Measurements from ENCODE around the gene ASB14. TPM values are rescaled to one million over a fixed set of nuclear protein-coding genes. Genes with fewer than 3 reads are reported as not detected.

ASB14 gene
- total RNA-seq, 2 donors from 2014 or later, result not detected

GRCh38 chr3:57287205-57287604, 5.3 kb downstream of the ASB14 start:
- ATAC-seq (no peak), DNase-seq (no peak)
- Mint-ChIP-seq H3K4me3 (no peak overlapping the region), H3K36me3 (ENCODE audit: low read depth) (no peaks in the 10 kb centered on the region), H3K27ac (no peak overlapping the region), H3K4me1 (no peaks in the 10 kb centered on the region), H3K27me3 (peaks cover 14% of the 10 kb centered on the region)
- H3K9me3 ChIP-seq (ENCODE audit: control insufficient read depth, low read length, poor library complexity, severe bottlenecking), result no peaks in the 10 kb centered on the region

- ATAC-seq (no peak), DNase-seq (no peak)
- no peaks in the 10 kb centered on the region for H3K9me3 ChIP-seq (ENCODE audit: control insufficient read depth, low read length, poor library complexity, severe bottlenecking)
- Mint-ChIP-seq H3K27me3 (no peaks in the 10 kb centered on the region), H3K36me3 (ENCODE audit: low read depth) (no peaks in the 10 kb centered on the region), H3K4me3 (no peak overlapping the region), H3K4me1 (no peaks in the 10 kb centered on the region), H3K27ac (no peak overlapping the region)
Observed at GRCh38 chr3:57283334-57283733, 9.2 kb downstream of the ASB14 start.

GRCh38 chr3:57281715-57282114, 10.8 kb downstream of the ASB14 start:
- H3K4me3 Mint-ChIP-seq, result no peak overlapping the region
- no peaks in the 10 kb centered on the region for H3K27me3 Mint-ChIP-seq
- DNase-seq, result no peak
- ATAC-seq, result no peak
- H3K27ac Mint-ChIP-seq, result no peak overlapping the region
- no peaks in the 10 kb centered on the region for H3K4me1 Mint-ChIP-seq
- H3K36me3 Mint-ChIP-seq (ENCODE audit: low read depth), result no peaks in the 10 kb centered on the region
- no peaks in the 10 kb centered on the region for H3K9me3 ChIP-seq (ENCODE audit: control insufficient read depth, low read length, poor library complexity, severe bottlenecking)

- Mint-ChIP-seq H3K27ac (no peak overlapping the region), H3K36me3 (ENCODE audit: low read depth) (no peaks in the 10 kb centered on the region), H3K27me3 (no peaks in the 10 kb centered on the region), H3K4me3 (no peak overlapping the region), H3K4me1 (no peaks in the 10 kb centered on the region)
- H3K9me3 ChIP-seq (ENCODE audit: control insufficient read depth, low read length, poor library complexity, severe bottlenecking), result no peaks in the 10 kb centered on the region
- ATAC-seq (no peak), DNase-seq (no peak)
Observed at GRCh38 chr3:57279685-57280084, 12.8 kb downstream of the ASB14 start.

- DNase-seq (no peak), ATAC-seq (no peak)
- H3K4me1 Mint-ChIP-seq, result no peaks in the 10 kb centered on the region
- no peak overlapping the region for H3K4me3 Mint-ChIP-seq
- no peak overlapping the region for H3K27ac Mint-ChIP-seq
- H3K36me3 Mint-ChIP-seq (ENCODE audit: low read depth), result no peaks in the 10 kb centered on the region
- no peaks in the 10 kb centered on the region for H3K9me3 ChIP-seq (ENCODE audit: control insufficient read depth, low read length, poor library complexity, severe bottlenecking)
- H3K27me3 Mint-ChIP-seq, result no peaks in the 10 kb centered on the region
Observed at GRCh38 chr3:57278237-57278636, 14.2 kb downstream of the ASB14 start.

- DNase-seq (no peak), ATAC-seq (no peak)
- no peaks in the 10 kb centered on the region for H3K9me3 ChIP-seq (ENCODE audit: control insufficient read depth, low read length, poor library complexity, severe bottlenecking)
- peaks cover 3% of the 10 kb centered on the region for H3K36me3 Mint-ChIP-seq (ENCODE audit: low read depth)
- no peak overlapping the region for H3K4me3 Mint-ChIP-seq
- H3K27ac Mint-ChIP-seq, result no peak overlapping the region
- H3K27me3 Mint-ChIP-seq, result no peaks in the 10 kb centered on the region
- H3K4me1 Mint-ChIP-seq, result no peaks in the 10 kb centered on the region
Observed at GRCh38 chr3:57275393-57275792, 17.1 kb downstream of the ASB14 start.

- Mint-ChIP-seq H3K4me1 (no peaks in the 10 kb centered on the region), H3K27me3 (no peaks in the 10 kb centered on the region), H3K36me3 (ENCODE audit: low read depth) (peaks cover 3% of the 10 kb centered on the region), H3K27ac (no peak overlapping the region), H3K4me3 (no peak overlapping the region)
- DNase-seq (no peak), ATAC-seq (no peak)
- no peaks in the 10 kb centered on the region for H3K9me3 ChIP-seq (ENCODE audit: control insufficient read depth, low read length, poor library complexity, severe bottlenecking)
Observed at GRCh38 chr3:57274845-57275244, 17.6 kb downstream of the ASB14 start.

- H3K36me3 Mint-ChIP-seq (ENCODE audit: low read depth), result peaks cover 28% of the 10 kb centered on the region
- H3K4me3 Mint-ChIP-seq, result no peak overlapping the region
- no peaks in the 10 kb centered on the region for H3K9me3 ChIP-seq (ENCODE audit: control insufficient read depth, low read length, poor library complexity, severe bottlenecking)
- ATAC-seq (no peak), DNase-seq (no peak)
- peaks cover 2% of the 10 kb centered on the region for H3K4me1 Mint-ChIP-seq
- no peak overlapping the region for H3K27ac Mint-ChIP-seq
- H3K27me3 Mint-ChIP-seq, result no peaks in the 10 kb centered on the region
Observed at GRCh38 chr3:57268416-57268815, 24.1 kb downstream of the ASB14 start.

GRCh38 chr3:57261929-57262328, 30.6 kb downstream of the ASB14 start:
- Mint-ChIP-seq H3K4me3 (no peak overlapping the region), H3K27ac (no peak overlapping the region), H3K4me1 (peaks cover 2% of the 10 kb centered on the region), H3K27me3 (no peaks in the 10 kb centered on the region), H3K36me3 (ENCODE audit: low read depth) (peaks cover 34% of the 10 kb centered on the region)
- ATAC-seq, result no peak
- DNase-seq, result no peak
- no peaks in the 10 kb centered on the region for H3K9me3 ChIP-seq (ENCODE audit: control insufficient read depth, low read length, poor library complexity, severe bottlenecking)

- H3K4me1 Mint-ChIP-seq, result peaks cover 2% of the 10 kb centered on the region
- H3K36me3 Mint-ChIP-seq (ENCODE audit: low read depth), result peaks cover 27% of the 10 kb centered on the region
- DNase-seq (no peak), ATAC-seq (no peak)
- no peaks in the 10 kb centered on the region for H3K27me3 Mint-ChIP-seq
- H3K27ac Mint-ChIP-seq, result no peak overlapping the region
- no peaks in the 10 kb centered on the region for H3K9me3 ChIP-seq (ENCODE audit: control insufficient read depth, low read length, poor library complexity, severe bottlenecking)
- H3K4me3 Mint-ChIP-seq, result no peak overlapping the region
Observed at GRCh38 chr3:57261119-57261518, 31.4 kb downstream of the ASB14 start.

GRCh38 chr3:57257678-57258077, 34.8 kb downstream of the ASB14 start:
- Mint-ChIP-seq H3K27ac (no peak overlapping the region), H3K4me1 (no peaks in the 10 kb centered on the region)

GRCh38 chr3:57256844-57257243, 35.6 kb downstream of the ASB14 start:
- H3K9me3 ChIP-seq (ENCODE audit: control insufficient read depth, low read length, poor library complexity, severe bottlenecking), result no peaks in the 10 kb centered on the region
- Mint-ChIP-seq H3K4me1 (no peaks in the 10 kb centered on the region), H3K27ac (no peak overlapping the region), H3K27me3 (no peaks in the 10 kb centered on the region), H3K4me3 (no peak overlapping the region), H3K36me3 (ENCODE audit: low read depth) (peaks cover 10% of the 10 kb centered on the region)
- ATAC-seq (no peak), DNase-seq (no peak)

More at GRCh38 chr3:57257678-57258077, 34.8 kb downstream of the ASB14 start:
- H3K27me3 Mint-ChIP-seq, result no peaks in the 10 kb centered on the region
- H3K4me3 Mint-ChIP-seq, result no peak overlapping the region
- ATAC-seq (no peak), DNase-seq (no peak)
- H3K9me3 ChIP-seq (ENCODE audit: control insufficient read depth, low read length, poor library complexity, severe bottlenecking), result no peaks in the 10 kb centered on the region
- H3K36me3 Mint-ChIP-seq (ENCODE audit: low read depth), result peaks cover 15% of the 10 kb centered on the region

GRCh38 chr3:57252404-57252803, 40.1 kb downstream of the ASB14 start:
- Mint-ChIP-seq H3K4me1 (no peaks in the 10 kb centered on the region), H3K4me3 (no peak overlapping the region), H3K36me3 (ENCODE audit: low read depth) (peaks cover 9% of the 10 kb centered on the region), H3K27ac (no peak overlapping the region), H3K27me3 (no peaks in the 10 kb centered on the region)
- no peak for ATAC-seq
- no peak for DNase-seq
- H3K9me3 ChIP-seq (ENCODE audit: control insufficient read depth, low read length, poor library complexity, severe bottlenecking), result no peaks in the 10 kb centered on the region

- ATAC-seq, result no peak
- no peaks in the 10 kb centered on the region for H3K9me3 ChIP-seq (ENCODE audit: control insufficient read depth, low read length, poor library complexity, severe bottlenecking)
- H3K27ac Mint-ChIP-seq, result no peak overlapping the region
- no peak overlapping the region for H3K4me3 Mint-ChIP-seq
- no peak for DNase-seq
- H3K4me1 Mint-ChIP-seq, result peaks cover 9% of the 10 kb centered on the region
- H3K36me3 Mint-ChIP-seq (ENCODE audit: low read depth), result peaks cover 21% of the 10 kb centered on the region
- H3K27me3 Mint-ChIP-seq, result no peaks in the 10 kb centered on the region
Observed at GRCh38 chr3:57244946-57245345, 47.5 kb downstream of the ASB14 start.
